ENCODE results near the gene SYT2.
A peak's percentile ranks its signal among the peaks of the same experiment; 100 is the strongest.

Gene SYT2

DNA sequence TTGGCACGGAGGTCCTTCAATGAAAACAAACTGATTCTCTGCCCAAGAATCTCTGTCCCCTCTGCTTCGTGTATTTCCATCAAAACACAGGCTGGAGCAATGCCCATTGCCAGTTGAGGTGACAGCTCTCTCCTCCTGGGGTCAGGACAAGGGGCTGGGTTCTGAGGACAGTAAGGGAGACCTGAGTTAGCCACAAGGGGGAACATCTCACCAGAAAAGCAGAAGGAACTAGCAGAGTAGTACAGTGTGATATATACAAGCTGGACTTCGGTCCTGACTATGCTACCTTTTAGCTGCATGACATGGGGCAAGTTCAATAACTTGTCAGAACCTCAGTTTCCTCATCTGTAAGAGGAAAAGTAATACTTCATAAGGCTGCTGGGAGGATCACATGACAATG lies 50.3 kb downstream of the SYT2 start:
- TF ChIP-seq, protein P1, sequence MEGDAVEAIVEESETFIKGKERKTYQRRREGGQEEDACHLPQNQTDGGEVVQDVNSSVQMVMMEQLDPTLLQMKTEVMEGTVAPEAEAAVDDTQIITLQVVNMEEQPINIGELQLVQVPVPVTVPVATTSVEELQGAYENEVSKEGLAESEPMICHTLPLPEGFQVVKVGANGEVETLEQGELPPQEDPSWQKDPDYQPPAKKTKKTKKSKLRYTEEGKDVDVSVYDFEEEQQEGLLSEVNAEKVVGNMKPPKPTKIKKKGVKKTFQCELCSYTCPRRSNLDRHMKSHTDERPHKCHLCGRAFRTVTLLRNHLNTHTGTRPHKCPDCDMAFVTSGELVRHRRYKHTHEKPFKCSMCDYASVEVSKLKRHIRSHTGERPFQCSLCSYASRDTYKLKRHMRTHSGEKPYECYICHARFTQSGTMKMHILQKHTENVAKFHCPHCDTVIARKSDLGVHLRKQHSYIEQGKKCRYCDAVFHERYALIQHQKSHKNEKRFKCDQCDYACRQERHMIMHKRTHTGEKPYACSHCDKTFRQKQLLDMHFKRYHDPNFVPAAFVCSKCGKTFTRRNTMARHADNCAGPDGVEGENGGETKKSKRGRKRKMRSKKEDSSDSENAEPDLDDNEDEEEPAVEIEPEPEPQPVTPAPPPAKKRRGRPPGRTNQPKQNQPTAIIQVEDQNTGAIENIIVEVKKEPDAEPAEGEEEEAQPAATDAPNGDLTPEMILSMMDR (IDR thresholded peaks at IDR 0.05; ENCODE audit: low read depth, low read length) = peak; percentile 83
- H3K27ac ChIP-seq = no peak overlapping the region
- no peaks in the 10 kb centered on the region for H3K36me3 ChIP-seq
- H3K27me3 ChIP-seq (ENCODE audit: insufficient read depth, low read depth, severe bottlenecking) = no peaks in the 10 kb centered on the region
- H3K4me3 ChIP-seq (ENCODE audit: low read depth, low read length) = no peak overlapping the region
- H3K9me3 ChIP-seq (ENCODE audit: severe bottlenecking) = no peaks in the 10 kb centered on the region
- peak; percentile 62 for DNase-seq

DNA sequence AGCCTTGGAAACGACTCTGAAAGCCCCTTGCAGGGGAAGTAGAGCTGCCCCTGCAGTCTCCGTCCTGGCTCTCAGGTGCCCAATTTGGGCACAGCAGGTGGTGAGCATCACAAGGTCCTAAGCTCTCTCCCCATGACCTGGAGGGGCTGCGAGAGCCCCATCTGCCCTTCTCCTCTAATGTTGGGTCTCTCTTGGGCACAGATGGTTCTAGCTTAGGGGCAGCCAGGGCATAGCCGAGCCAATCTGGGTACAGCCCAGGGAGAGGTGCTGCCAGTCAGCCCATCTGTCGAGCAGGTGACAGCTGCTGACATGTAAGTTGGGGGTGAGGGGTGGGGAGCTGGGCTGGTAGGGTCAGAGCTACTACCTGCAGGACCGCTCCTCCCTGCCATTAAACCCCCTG lies 50.7 kb downstream of the SYT2 start:
- Histone ChIP-seq H3K27me3 (ENCODE audit: insufficient read depth, low read depth, severe bottlenecking) (no peaks in the 10 kb centered on the region), H3K36me3 (no peaks in the 10 kb centered on the region), H3K9me3 (ENCODE audit: severe bottlenecking) (no peaks in the 10 kb centered on the region), H3K4me3 (ENCODE audit: low read depth, low read length) (no peak overlapping the region), H3K27ac (peak overlapping the region; percentile 28)
- TF ChIP-seq, protein P1 (IDR thresholded peaks at IDR 0.05; ENCODE audit: low read depth, low read length) = no peak
- no peak for DNase-seq

DNA sequence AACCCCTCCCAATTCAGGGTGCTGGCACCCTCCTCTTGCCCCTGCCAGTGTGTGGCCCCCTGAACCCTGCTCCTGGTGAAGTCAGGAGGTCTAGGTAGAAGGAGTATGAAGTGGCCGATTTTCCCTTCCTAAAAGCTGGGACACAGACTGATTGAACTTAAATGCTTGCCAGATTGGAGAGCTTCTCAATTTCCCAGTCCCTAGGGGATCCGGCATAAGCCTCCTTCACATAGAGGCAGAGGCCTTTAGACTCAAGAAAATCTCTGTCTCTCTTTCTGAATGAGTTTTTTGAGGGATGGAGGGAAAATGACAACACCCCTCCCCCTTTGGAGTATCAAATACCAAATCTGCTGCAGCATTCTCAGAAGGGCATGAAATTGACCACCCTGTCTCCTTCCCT lies 51.5 kb downstream of the SYT2 start:
- Histone ChIP-seq H3K27me3 (ENCODE audit: insufficient read depth, low read depth, severe bottlenecking) (no peaks in the 10 kb centered on the region), H3K36me3 (no peaks in the 10 kb centered on the region), H3K4me3 (ENCODE audit: low read depth, low read length) (no peak overlapping the region), H3K27ac (peak overlapping the region; percentile 28), H3K9me3 (ENCODE audit: severe bottlenecking) (no peaks in the 10 kb centered on the region)
- TF ChIP-seq, protein P1 (IDR thresholded peaks at IDR 0.05; ENCODE audit: low read depth, low read length) = no peak
- peak; percentile 75 for DNase-seq

DNA sequence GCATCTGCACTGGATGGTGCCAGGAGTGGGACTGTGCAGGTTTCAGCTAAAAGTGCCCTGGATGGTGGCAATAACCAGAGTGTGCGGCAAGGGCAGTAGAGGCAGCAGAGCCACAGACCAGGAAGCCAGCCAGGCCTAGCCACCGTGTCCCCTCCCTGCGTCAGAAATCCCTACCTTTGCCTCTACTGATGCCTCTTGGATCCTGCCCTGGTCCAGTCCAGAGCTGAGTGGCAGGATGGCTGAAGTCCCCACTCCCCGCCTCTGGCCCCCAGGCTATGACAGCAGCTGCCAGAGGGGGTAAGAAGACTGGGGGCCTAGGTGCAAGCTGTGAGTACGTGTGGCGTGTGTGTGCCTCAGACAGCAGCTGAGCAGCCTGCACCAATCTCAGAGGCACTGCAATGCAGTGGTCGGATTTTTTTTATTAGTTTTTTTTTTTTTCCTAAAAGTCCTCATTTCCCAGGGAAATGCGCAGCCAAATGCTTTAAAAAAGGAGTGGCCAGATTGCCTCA lies 51.9 kb downstream of the SYT2 start:
- no peaks in the 10 kb centered on the region for H3K9me3 ChIP-seq (ENCODE audit: severe bottlenecking)
- no peak for DNase-seq
- H3K27ac ChIP-seq = 0 out of 2 replicates have a peak overlapping the region, but pooled peaks have one; percentile 10
- H3K4me3 ChIP-seq (ENCODE audit: low read depth, low read length) = no peak overlapping the region
- H3K27me3 ChIP-seq (ENCODE audit: insufficient read depth, low read depth, severe bottlenecking) = no peaks in the 10 kb centered on the region
- TF ChIP-seq, protein P1 (IDR thresholded peaks at IDR 0.05; ENCODE audit: low read depth, low read length) = no peak
- H3K36me3 ChIP-seq = no peaks in the 10 kb centered on the region

DNA sequence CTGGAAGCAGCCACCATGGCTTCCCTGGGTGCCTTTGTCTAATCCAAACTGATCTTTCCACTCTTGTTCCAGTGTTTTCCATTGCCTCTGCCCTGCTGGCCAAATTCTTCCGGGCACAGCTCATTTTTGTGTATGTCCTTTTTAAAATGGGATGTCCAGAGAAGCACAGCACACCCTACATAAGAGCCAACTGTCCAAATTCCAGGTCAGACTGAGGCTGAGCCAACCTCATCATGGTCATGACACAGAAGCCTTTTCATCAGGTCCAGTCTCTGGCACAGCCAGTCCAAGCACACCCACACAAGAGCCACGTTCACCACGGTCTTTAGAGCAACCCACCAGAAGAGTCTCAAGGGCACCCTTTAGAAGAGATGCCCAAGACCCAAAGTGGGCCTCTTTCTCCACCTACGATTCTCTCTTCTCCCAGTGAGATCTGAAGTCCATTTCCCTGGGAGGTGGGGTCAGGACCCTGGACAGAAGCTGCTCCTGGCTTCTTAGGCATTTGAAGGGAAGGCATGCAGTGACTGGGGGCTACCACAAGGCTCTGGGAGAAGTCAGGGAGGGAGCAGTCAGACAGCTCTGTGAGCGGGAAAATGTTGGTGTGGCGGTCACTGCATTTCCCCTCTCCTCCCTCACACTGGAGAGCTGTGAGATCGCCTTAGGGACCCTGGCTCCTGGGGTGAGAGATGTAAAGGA lies 53.2 kb downstream of the SYT2 start:
- H3K36me3 ChIP-seq = no peaks in the 10 kb centered on the region
- H3K4me3 ChIP-seq (ENCODE audit: low read depth, low read length) = no peak overlapping the region
- no peak for DNase-seq
- H3K27ac ChIP-seq = no peak overlapping the region
- no peaks in the 10 kb centered on the region for H3K9me3 ChIP-seq (ENCODE audit: severe bottlenecking)
- no peaks in the 10 kb centered on the region for H3K27me3 ChIP-seq (ENCODE audit: insufficient read depth, low read depth, severe bottlenecking)
- TF ChIP-seq, protein P1 (IDR thresholded peaks at IDR 0.05; ENCODE audit: low read depth, low read length) = peak; percentile 50

DNA sequence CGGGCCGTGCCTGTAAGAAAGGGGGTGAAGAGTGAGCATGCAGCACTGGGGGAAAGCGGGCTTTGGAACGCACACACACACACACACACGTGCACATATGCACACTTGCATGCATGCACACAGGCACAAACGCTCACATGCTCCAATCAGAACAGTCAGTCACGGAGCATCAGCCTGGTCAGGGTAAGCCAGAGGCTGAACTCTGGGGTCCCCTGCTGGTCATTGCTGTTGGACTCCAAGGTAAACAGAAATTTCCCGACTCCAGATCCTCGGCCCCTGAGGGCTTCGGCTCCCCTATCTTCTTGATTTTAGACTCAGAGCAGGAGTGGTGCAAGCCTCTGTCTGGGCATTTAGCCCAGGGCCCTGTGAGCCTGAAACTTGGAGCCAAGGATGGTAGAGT lies 54.2 kb downstream of the SYT2 start:
- H3K27ac ChIP-seq = no peak overlapping the region
- TF ChIP-seq, protein P1 (IDR thresholded peaks at IDR 0.05; ENCODE audit: low read depth, low read length) = peak; percentile 100
- no peaks in the 10 kb centered on the region for H3K36me3 ChIP-seq
- no peaks in the 10 kb centered on the region for H3K27me3 ChIP-seq (ENCODE audit: insufficient read depth, low read depth, severe bottlenecking)
- H3K4me3 ChIP-seq (ENCODE audit: low read depth, low read length) = no peak overlapping the region
- no peaks in the 10 kb centered on the region for H3K9me3 ChIP-seq (ENCODE audit: severe bottlenecking)
- peak; percentile 93 for DNase-seq

All from WERI-Rb-1 (cell line).